ENCODE results near the gene FXYD3. TPM values are rescaled to one million over a fixed set of nuclear protein-coding genes. Genes with fewer than 3 reads are reported as not detected.

The FXYD3 gene
- total RNA-seq, 1 donor from 2014 or later, result not detected

DNA sequence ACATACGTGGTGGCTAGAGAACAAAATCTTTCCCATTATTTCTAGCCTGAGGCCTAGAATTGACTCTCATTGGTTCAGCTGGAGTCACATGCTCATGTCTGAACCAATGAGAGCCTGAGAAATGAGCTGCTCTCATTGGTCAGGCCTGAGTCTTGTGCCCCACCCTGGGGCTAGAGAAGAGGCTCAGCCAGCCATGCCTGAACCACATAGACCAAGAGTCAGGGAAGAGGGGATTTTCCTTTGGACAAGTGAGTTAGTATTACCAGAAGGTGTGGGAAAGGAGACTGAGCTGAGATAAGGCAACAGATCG, 45.8 kb downstream of the FXYD3 start:
- TF ChIP-seq, protein P1, sequence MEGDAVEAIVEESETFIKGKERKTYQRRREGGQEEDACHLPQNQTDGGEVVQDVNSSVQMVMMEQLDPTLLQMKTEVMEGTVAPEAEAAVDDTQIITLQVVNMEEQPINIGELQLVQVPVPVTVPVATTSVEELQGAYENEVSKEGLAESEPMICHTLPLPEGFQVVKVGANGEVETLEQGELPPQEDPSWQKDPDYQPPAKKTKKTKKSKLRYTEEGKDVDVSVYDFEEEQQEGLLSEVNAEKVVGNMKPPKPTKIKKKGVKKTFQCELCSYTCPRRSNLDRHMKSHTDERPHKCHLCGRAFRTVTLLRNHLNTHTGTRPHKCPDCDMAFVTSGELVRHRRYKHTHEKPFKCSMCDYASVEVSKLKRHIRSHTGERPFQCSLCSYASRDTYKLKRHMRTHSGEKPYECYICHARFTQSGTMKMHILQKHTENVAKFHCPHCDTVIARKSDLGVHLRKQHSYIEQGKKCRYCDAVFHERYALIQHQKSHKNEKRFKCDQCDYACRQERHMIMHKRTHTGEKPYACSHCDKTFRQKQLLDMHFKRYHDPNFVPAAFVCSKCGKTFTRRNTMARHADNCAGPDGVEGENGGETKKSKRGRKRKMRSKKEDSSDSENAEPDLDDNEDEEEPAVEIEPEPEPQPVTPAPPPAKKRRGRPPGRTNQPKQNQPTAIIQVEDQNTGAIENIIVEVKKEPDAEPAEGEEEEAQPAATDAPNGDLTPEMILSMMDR (IDR thresholded peaks at IDR 0.05; ENCODE audit: partially characterized antibody, unreplicated experiment), result no peak
- Mint-ChIP-seq H3K4me1 (ENCODE audit: low read depth, unreplicated experiment) (no peaks in the 10 kb centered on the region), H3K27ac (ENCODE audit: unreplicated experiment) (no peak overlapping the region), H3K4me3 (ENCODE audit: unreplicated experiment) (no peak overlapping the region), H3K36me3 (ENCODE audit: unreplicated experiment) (peaks cover 14% of the 10 kb centered on the region), H3K27me3 (ENCODE audit: unreplicated experiment) (peaks cover under 1% of the 10 kb centered on the region), H3K9me3 (ENCODE audit: unreplicated experiment) (no peaks in the 10 kb centered on the region)
- no peak for DNase-seq

DNA sequence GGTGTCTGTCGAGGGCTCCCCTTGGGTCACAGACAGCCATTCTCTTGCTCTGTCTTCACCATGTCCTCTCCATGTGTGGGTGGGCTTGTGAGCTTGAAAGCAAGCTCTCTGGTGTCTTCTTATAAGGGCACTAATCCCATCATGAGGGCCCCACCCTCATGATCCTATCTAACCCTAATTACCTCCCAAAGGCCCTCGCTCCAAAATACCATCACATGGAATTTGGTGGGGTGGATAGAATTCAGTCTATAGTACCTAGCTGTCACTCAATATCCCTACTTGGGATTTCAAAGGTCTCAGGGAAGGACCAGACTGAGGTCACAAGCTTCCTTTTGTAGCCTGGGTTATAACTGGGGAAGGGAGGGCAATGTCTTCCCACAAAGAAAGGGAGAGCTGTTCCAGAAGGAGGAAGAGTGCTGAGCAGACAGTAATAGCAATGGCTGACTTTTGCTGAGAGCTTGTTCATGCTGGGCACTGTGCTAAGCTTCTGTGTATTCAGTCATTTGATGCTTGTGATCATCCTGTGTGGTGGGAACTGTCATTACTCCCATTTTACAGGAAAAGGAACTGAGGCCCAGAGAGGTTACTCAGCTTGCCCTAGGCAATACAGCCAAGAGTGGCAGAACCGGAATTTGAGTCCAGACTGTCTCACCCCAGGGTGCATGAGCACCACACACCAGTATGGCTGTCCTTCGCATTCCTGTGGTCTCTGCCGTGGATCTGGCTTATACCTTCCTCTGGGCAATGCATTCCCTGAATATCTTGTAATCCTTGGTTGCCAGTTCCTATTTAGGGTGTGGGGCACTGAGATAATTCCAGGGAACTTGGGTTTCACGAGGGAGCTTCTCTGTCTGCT, 47.1 kb downstream of the FXYD3 start:
- no peak for DNase-seq
- H3K4me3 Mint-ChIP-seq (ENCODE audit: unreplicated experiment), result no peak overlapping the region
- no peaks in the 10 kb centered on the region for H3K27me3 Mint-ChIP-seq (ENCODE audit: unreplicated experiment)
- H3K4me1 Mint-ChIP-seq (ENCODE audit: low read depth, unreplicated experiment), result no peaks in the 10 kb centered on the region
- TF ChIP-seq, protein P1 (IDR thresholded peaks at IDR 0.05; ENCODE audit: partially characterized antibody, unreplicated experiment), result no peak
- H3K27ac Mint-ChIP-seq (ENCODE audit: unreplicated experiment), result no peak overlapping the region
- H3K36me3 Mint-ChIP-seq (ENCODE audit: unreplicated experiment), result peaks cover 19% of the 10 kb centered on the region
- H3K9me3 Mint-ChIP-seq (ENCODE audit: unreplicated experiment), result peaks cover 2% of the 10 kb centered on the region

DNA sequence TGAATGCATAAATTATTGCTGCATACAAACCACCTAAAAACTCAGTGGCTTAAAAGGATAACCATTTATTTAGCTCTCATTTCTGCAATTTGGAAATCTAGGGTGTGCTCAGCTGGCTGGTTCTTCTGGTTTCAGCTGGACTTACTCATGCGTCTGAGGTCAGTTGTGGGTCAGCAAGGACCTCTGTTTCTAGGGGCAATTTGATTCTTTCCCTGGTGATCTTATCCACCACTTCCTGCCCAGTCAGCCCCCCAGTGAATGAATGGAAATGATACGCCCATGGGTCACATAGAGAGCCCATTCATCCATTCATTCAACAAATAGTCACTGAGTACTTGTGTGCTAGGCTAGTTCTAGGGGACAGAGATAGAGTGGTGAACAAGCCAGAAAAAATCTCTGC, 48.8 kb downstream of the FXYD3 start:
- Mint-ChIP-seq H3K36me3 (ENCODE audit: unreplicated experiment) (peaks cover 19% of the 10 kb centered on the region), H3K4me3 (ENCODE audit: unreplicated experiment) (no peak overlapping the region), H3K9me3 (ENCODE audit: unreplicated experiment) (peaks cover 2% of the 10 kb centered on the region), H3K27ac (ENCODE audit: unreplicated experiment) (no peak overlapping the region), H3K4me1 (ENCODE audit: low read depth, unreplicated experiment) (no peaks in the 10 kb centered on the region), H3K27me3 (ENCODE audit: unreplicated experiment) (peaks cover 3% of the 10 kb centered on the region)
- TF ChIP-seq, protein P1 (IDR thresholded peaks at IDR 0.05; ENCODE audit: partially characterized antibody, unreplicated experiment), result no peak
- DNase-seq, result no peak

DNA sequence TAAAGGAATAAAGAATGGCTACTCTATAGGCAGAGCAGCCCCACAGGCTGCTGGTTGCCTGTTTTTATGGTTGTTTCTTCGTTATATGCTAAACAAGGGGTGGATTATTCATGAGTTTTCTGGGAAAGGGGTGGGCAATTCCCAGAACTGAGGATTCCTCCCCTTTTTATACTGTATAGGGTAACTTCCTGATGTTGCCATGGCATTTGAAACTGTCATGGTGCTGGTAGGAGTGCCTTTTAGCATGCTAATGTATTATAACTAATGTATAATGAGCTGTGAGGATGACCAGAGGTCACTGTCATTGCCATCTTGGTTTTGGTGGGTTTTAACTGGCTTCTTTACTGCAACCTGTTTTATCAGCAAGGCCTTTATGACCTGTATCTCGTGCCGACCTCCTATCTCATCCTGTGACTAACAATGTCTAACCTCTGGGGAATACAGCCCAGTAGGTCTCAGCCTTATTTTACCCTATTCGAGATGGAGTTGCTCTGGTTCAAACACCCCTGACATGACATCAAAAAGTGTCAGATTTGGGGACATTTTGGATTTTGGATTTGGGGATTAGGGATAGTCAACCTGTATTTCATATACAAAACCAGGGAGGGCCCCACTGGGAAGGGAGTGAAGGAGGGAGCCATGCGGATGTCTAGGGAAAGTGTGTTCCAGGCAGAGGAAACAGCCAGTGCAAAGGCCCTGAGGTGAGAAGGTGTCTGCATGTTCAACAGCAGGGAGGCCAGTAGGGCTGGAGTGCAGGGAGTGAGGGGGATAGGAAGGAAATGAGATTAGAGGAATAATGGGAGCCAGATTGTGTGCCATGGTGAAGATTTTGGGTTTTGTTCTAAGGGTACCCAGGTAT, 49.8 kb downstream of the FXYD3 start:
- peaks cover 3% of the 10 kb centered on the region for H3K27me3 Mint-ChIP-seq (ENCODE audit: unreplicated experiment)
- H3K4me1 Mint-ChIP-seq (ENCODE audit: low read depth, unreplicated experiment), result no peaks in the 10 kb centered on the region
- no peak for DNase-seq
- H3K9me3 Mint-ChIP-seq (ENCODE audit: unreplicated experiment), result peaks cover 2% of the 10 kb centered on the region
- H3K36me3 Mint-ChIP-seq (ENCODE audit: unreplicated experiment), result peaks cover 19% of the 10 kb centered on the region
- TF ChIP-seq, protein P1 (IDR thresholded peaks at IDR 0.05; ENCODE audit: partially characterized antibody, unreplicated experiment), result no peak
- no peak overlapping the region for H3K4me3 Mint-ChIP-seq (ENCODE audit: unreplicated experiment)
- peak overlapping the region; percentile 55 for H3K27ac Mint-ChIP-seq (ENCODE audit: unreplicated experiment)
